ENCODE measurements around the gene SERPINH1.

DNA sequence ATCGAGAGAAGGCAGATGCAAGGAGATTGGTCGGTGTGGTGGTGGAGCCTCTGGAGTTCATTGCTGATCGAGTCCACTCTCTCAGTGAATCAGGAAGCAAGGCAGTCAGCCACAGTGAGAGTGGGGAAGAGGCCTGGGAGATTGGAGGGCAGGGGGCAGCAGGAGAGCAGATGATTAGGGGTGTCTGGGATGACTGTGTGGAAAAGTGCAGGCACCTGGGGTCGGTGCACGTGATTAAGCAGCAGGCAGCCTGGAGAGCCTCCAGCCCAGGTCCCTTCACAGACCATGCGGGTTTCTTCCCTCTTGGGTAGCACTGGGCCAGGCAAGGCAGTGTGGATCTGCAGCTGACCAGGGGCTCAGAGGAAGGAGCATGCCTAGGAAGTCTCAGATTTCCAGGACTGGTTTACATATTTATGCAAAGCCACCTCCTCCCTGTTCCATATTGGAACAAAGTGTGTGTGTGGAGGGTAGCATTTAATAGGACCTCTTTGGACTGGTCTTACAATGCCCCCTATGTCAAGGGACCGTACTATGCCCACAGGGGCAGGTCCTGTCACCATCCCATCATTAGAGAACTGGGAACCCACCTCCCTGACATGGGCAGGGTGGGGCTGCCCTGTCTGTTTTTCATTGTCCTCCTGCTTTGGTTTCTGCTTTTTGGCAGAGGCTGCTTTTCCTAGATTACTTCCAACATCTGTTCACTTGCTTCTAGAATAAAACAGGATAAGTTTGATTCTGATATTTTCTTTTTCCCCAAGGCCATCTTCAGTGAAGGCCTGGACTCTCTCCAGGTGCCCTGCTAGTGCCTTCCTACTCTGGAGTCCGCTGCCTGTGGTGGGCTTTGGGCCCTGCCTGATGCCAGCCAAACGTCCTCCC, 22.4 kb upstream of the SERPINH1 start:
- TF ChIP-seq, protein P1, sequence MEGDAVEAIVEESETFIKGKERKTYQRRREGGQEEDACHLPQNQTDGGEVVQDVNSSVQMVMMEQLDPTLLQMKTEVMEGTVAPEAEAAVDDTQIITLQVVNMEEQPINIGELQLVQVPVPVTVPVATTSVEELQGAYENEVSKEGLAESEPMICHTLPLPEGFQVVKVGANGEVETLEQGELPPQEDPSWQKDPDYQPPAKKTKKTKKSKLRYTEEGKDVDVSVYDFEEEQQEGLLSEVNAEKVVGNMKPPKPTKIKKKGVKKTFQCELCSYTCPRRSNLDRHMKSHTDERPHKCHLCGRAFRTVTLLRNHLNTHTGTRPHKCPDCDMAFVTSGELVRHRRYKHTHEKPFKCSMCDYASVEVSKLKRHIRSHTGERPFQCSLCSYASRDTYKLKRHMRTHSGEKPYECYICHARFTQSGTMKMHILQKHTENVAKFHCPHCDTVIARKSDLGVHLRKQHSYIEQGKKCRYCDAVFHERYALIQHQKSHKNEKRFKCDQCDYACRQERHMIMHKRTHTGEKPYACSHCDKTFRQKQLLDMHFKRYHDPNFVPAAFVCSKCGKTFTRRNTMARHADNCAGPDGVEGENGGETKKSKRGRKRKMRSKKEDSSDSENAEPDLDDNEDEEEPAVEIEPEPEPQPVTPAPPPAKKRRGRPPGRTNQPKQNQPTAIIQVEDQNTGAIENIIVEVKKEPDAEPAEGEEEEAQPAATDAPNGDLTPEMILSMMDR (IDR thresholded peaks at IDR 0.05): no peak
- TF ChIP-seq POLR2A (IDR thresholded peaks at IDR 0.05): no peak
- TF ChIP-seq POLR2AphosphoS5 (IDR thresholded peaks at IDR 0.05): no peak
- TF ChIP-seq EP300 (IDR thresholded peaks at IDR 0.05): no peak
